Keratinocyte (primary cell): Measurements from ENCODE around the gene SYNE2. TPM values are rescaled to one million over a fixed set of nuclear protein-coding genes. Genes with fewer than 3 reads are reported as not detected.

ENCODE experiments used
- DNase-seq: peaks from one replicate; pipeline ENCODE4 v3.0.0-alpha.2; 2011; ENCODE audit warnings: low read depth, missing footprints, low spot score
- FAIRE-seq: peaks from 2 replicates; lab custom pipeline; 2011; peaks lifted over from hg19 to GRCh38; lab: Jason Lieb, UNC
- H2AFZ ChIP-seq: 2 replicates; pipeline ENCODE4 v1.6.0; 2012; ENCODE audit warnings: low read length, control low read depth, inconsistent platforms; ENCODE audit not compliant: control insufficient read depth
- H3K27ac ChIP-seq: 2 replicates; pipeline ENCODE4 v1.5.1; 2011; ENCODE audit warnings: low read length; ENCODE audit not compliant: control insufficient read depth, insufficient read depth
- H3K27me3 ChIP-seq: 3 replicates; pipeline ENCODE4 v1.6.0; 2011; ENCODE audit warnings: low read length; ENCODE audit not compliant: control insufficient read depth, insufficient read depth; ENCODE audit errors: extremely low read depth
- H3K36me3 ChIP-seq, 2 experiments: 2 replicates in 1 of 2; 3 replicates in 1 of 2; pipeline ENCODE4 v1.5.1; 2011; ENCODE audit warnings: low read length in 2 of 2, mild to moderate bottlenecking in 1 of 2; ENCODE audit not compliant: control insufficient read depth in 2 of 2, insufficient read depth in 2 of 2; ENCODE audit errors: extremely low read depth in 1 of 2
- H3K4me1 ChIP-seq: 3 replicates; pipeline ENCODE4 v1.5.1; 2011; ENCODE audit warnings: low read length; ENCODE audit not compliant: control insufficient read depth, insufficient read depth; ENCODE audit errors: extremely low read depth
- H3K4me2 ChIP-seq: 3 replicates; pipeline ENCODE4 v1.6.0; 2011; ENCODE audit warnings: low read depth, low read length; ENCODE audit not compliant: control insufficient read depth, insufficient read depth; ENCODE audit errors: extremely low read depth
- H3K4me3 ChIP-seq, 3 experiments: fragments of 200-600 bp in 1 of 3; sonication (generic) in 1 of 3; 2 replicates in 2 of 3; 3 replicates in 1 of 3; pipeline ENCODE4 v1.5.1; 2011 to 2016; ENCODE audit warnings: low read length in 3 of 3, mild to moderate bottlenecking in 3 of 3, control low read depth in 2 of 3, inconsistent platforms in 1 of 3, low read depth in 1 of 3, mixed read lengths in 1 of 3, mixed run types in 1 of 3, moderate library complexity in 1 of 3; ENCODE audit not compliant: control insufficient read depth in 2 of 3, insufficient read depth in 2 of 3; ENCODE audit errors: extremely low read depth in 1 of 3
- H3K79me2 ChIP-seq: 2 replicates; pipeline ENCODE4 v1.6.0; 2012; ENCODE audit warnings: low read length; ENCODE audit not compliant: control insufficient read depth, insufficient read depth
- H3K9ac ChIP-seq: 3 replicates; pipeline ENCODE4 v1.6.0; 2011; ENCODE audit warnings: low read length; ENCODE audit not compliant: control insufficient read depth, insufficient read depth; ENCODE audit errors: extremely low read depth
- H3K9me1 ChIP-seq: 3 replicates; pipeline ENCODE4 v1.6.0; 2011; ENCODE audit warnings: low read length; ENCODE audit not compliant: control insufficient read depth, insufficient read depth; ENCODE audit errors: extremely low read depth
- H3K9me3 ChIP-seq: 2 replicates; pipeline ENCODE4 v1.5.1; 2012; ENCODE audit warnings: low read depth, low read length; ENCODE audit not compliant: control insufficient read depth
- H4K20me1 ChIP-seq: 3 replicates; pipeline ENCODE4 v1.6.0; 2011; ENCODE audit warnings: low read length; ENCODE audit not compliant: control insufficient read depth, insufficient read depth; ENCODE audit errors: extremely low read depth
- EZH2 ChIP-seq: IDR thresholded peaks from one replicate; pipeline ENCODE4 v1.6.1; 2012; ENCODE audit warnings: inconsistent platforms, mild to moderate bottlenecking, low read length, moderate library complexity
- dilution Hi-C: fragments of 300-500 bp; cut with MboI; formaldehyde crosslinking; loops from one replicate; pipeline ENCODE4 v1.7.0; 2020; ENCODE audit warnings: low sequenced_read_pairs; ENCODE audit not compliant: extremely low pct_ligation_motif_present
- polyA plus RNA-seq, 5 experiments: library from polyadenylated mRNA; depleted of rRNA in 3 of 5; stranded (reverse) in 3 of 5; stranded (forward) in 1 of 5; unstranded in 1 of 5; fragments of >200 nt; gene quantifications; 1 replicate in 1 of 5; 2 replicates in 3 of 5; 3 replicates in 1 of 5; pipeline versions ENCODE4 v1.2.1 to v1.2.3, GENCODE V29; 2011 to 2012; ENCODE audit warnings: missing spikeins in 2 of 5, low read depth in 1 of 5, low replicate concordance in 1 of 5
- TF ChIP-seq, protein P1 (sequence below), 3 experiments: IDR thresholded peaks in 1 of 3; conservative IDR thresholded peaks in 1 of 3; optimal IDR thresholded peaks in 1 of 3; 2 replicates in 2 of 3; 3 replicates in 1 of 3; pipeline versions ENCODE3 to v1.5.1; 2011; ENCODE audit warnings: low read length in 3 of 3, mild to moderate bottlenecking in 3 of 3, moderate library complexity in 2 of 3, control low read depth in 1 of 3, inconsistent platforms in 1 of 3; ENCODE audit not compliant: insufficient read depth in 2 of 3; ENCODE audit errors: extremely low read depth in 1 of 3

Gene SYNE2
- polyA plus RNA-seq, 1 donor (not counting 4 experiments of a cell fraction or from before 2014, with no cell fraction given) = 9.9 TPM

DNA sequence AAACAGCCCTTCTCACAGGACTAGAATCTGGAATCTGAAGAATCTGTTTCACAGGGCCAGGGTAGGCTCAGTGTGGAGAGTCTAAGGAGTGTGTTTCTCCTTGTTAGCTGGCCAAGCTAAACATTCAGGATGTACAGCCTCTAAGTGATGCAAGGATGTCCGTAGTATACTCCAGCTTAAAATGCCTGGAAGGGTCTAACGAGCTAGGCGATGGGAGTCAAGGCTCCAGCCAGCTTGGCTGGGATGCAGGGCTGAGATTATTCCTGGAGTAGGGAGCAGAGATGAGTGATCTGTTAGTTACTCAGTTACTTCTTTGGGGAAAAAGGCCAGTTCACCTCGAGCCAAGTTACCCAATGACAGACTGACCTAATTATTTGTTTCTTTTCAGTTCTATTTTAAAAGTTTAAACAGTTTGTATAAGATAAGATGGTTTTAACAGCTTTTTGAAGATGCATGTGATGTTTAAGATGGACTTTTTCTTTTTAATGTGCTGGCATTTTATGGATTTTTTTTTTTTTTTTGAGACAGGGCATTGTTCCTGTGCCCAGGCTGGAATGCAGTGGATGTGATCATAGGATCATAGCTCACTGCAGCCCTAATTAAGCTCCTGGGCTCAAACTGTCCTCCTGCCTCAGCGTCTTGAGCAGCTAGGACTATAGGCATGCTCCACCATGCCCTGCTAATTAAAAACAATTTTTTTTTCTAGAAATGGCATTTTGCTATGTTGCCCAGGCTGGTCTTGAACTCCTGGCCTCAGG, 41.1 kb downstream of the SYNE2 start:
- H3K4me1 ChIP-seq = peaks cover 33% of the 10 kb centered on the region
- FAIRE-seq = peak; percentile 41
- no peaks in the 10 kb centered on the region for H3K36me3 ChIP-seq
- H3K9me3 ChIP-seq = no peaks in the 10 kb centered on the region
- H3K27ac ChIP-seq = no peak overlapping the region
- H3K4me3 ChIP-seq = no peak overlapping the region
- TF ChIP-seq, protein P1, sequence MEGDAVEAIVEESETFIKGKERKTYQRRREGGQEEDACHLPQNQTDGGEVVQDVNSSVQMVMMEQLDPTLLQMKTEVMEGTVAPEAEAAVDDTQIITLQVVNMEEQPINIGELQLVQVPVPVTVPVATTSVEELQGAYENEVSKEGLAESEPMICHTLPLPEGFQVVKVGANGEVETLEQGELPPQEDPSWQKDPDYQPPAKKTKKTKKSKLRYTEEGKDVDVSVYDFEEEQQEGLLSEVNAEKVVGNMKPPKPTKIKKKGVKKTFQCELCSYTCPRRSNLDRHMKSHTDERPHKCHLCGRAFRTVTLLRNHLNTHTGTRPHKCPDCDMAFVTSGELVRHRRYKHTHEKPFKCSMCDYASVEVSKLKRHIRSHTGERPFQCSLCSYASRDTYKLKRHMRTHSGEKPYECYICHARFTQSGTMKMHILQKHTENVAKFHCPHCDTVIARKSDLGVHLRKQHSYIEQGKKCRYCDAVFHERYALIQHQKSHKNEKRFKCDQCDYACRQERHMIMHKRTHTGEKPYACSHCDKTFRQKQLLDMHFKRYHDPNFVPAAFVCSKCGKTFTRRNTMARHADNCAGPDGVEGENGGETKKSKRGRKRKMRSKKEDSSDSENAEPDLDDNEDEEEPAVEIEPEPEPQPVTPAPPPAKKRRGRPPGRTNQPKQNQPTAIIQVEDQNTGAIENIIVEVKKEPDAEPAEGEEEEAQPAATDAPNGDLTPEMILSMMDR (optimal IDR thresholded peaks at IDR 0.05 in 1 of 3, IDR thresholded peaks at IDR 0.05 in 1 of 3, conservative IDR thresholded peaks at IDR 0.05 in 1 of 3; ENCODE audit: extremely low read depth in 1 of 3, insufficient read depth in 2 of 3, low read length in 3 of 3) = no peak
- TF ChIP-seq EZH2 = no peak
- no peaks in the 10 kb centered on the region for H3K79me2 ChIP-seq
- H4K20me1 ChIP-seq = no peaks in the 10 kb centered on the region
- dilution Hi-C loops = no loop called here
- no peak for DNase-seq
- peak overlapping the region; percentile 1 for H3K4me2 ChIP-seq
- H3K9ac ChIP-seq = no peak overlapping the region
- H3K27me3 ChIP-seq = no peaks in the 10 kb centered on the region
- H3K9me1 ChIP-seq = peaks cover 4% of the 10 kb centered on the region
- H2AFZ ChIP-seq = no peak overlapping the region

DNA sequence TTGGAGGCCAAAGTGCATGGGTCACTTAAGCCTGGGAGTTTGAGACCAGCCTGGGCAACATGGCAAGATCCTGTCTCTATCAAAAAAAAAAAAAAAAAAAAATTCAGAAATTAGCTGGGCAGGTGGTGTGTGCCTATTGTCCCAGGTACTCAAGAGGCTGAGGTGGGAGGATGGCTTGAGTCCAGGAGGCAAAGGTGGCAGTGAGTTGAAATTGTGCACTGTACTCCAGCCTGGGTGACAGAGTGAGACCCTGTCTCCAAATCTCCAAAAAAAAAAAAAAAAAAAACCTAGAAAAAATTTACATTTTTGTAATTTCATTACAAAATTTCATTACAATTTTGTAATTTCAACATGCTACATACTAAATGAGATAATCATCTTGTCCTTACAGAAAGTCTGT, 42.7 kb downstream of the SYNE2 start:
- H2AFZ ChIP-seq = no peak overlapping the region
- DNase-seq = no peak
- dilution Hi-C loops = no loop called here

More for the DNA sequence above, 42.7 kb downstream of the SYNE2 start:
- H3K79me2 ChIP-seq = no peaks in the 10 kb centered on the region
- H3K9me3 ChIP-seq = no peaks in the 10 kb centered on the region
- no peak for FAIRE-seq
- H3K4me3 ChIP-seq = no peak overlapping the region
- no peaks in the 10 kb centered on the region for H3K36me3 ChIP-seq
- H3K4me2 ChIP-seq = peak overlapping the region; percentile 44
- H4K20me1 ChIP-seq = no peaks in the 10 kb centered on the region
- no peak overlapping the region for H3K27ac ChIP-seq
- H3K9me1 ChIP-seq = peaks cover 4% of the 10 kb centered on the region
- no peaks in the 10 kb centered on the region for H3K27me3 ChIP-seq
- H3K9ac ChIP-seq = no peak overlapping the region
- peaks cover 29% of the 10 kb centered on the region for H3K4me1 ChIP-seq
- TF ChIP-seq, protein P1 (optimal IDR thresholded peaks at IDR 0.05 in 1 of 3, IDR thresholded peaks at IDR 0.05 in 1 of 3, conservative IDR thresholded peaks at IDR 0.05 in 1 of 3; ENCODE audit: extremely low read depth in 1 of 3, insufficient read depth in 2 of 3, low read length in 3 of 3) = no peak
- no peak for TF ChIP-seq EZH2
